ENCODE data around the gene CTBP1. TPM values are rescaled to one million over a fixed set of nuclear protein-coding genes. Genes with fewer than 3 reads are reported as not detected.
A peak's percentile ranks its signal among the peaks of the same experiment; 100 is the strongest.

The CTBP1 gene
- total and polyA plus RNA-seq, 2 donors (not counting 1 experiment from before 2014, with no cell fraction given), result 212 to 343 TPM

GRCh38 chr4:1294424-1294823 is 45.5 kb upstream of the CTBP1 start:
- TF ChIP-seq EZH2 (IDR thresholded peaks at IDR 0.05; ENCODE audit: borderline replicate concordance, insufficient read depth, low read depth, low read length, poor library complexity, severe bottlenecking) (no peak), CTCF (IDR thresholded peaks at IDR 0.05) (no peak)
- 90% methylated on average over 6 of the region's 14 CpGs for WGBS (ENCODE audit: insufficient coverage)
- no peaks in the 10 kb centered on the region for H3K9me3 ChIP-seq (ENCODE audit: control extremely low read depth in 1 of 3, control insufficient read depth in 2 of 3, insufficient read depth in 1 of 3, low read length in 2 of 3)

GRCh38 chr4:1293991-1294390 is 45.1 kb upstream of the CTBP1 start:
- 85% methylated on average over 10 of the region's 15 CpGs for WGBS (ENCODE audit: insufficient coverage)
- H3K4me3 Mint-ChIP-seq, result peak overlapping the region; percentile 10
- peak overlapping the region; percentile 9 for H3K4me2 ChIP-seq (replicated peaks; ENCODE audit: low read depth, low read length, poor library complexity, severe bottlenecking)

More at GRCh38 chr4:1294424-1294823, 45.5 kb upstream of the CTBP1 start:
- ChIA-PET CTCF (no interaction called here), POLR2A (no interaction called here)
- Histone ChIP-seq H3K9ac (ENCODE audit: low read length) (no peak overlapping the region), H3K27me3 (replicated peaks in 1 of 4; ENCODE audit: control extremely low read depth in 1 of 4, control insufficient read depth in 3 of 4, insufficient read depth in 4 of 4, low read length in 3 of 4) (no peaks in the 10 kb centered on the region), H3K4me3 (ENCODE audit: control extremely low read depth in 1 of 5, extremely low read depth in 1 of 5, insufficient read depth in 1 of 5, low read depth in 2 of 5, low read length in 4 of 5) (no peak overlapping the region), H2AFZ (ENCODE audit: insufficient read depth, low read depth, low read length, poor library complexity, severe bottlenecking) (no peak overlapping the region), H3K79me2 (ENCODE audit: control insufficient read depth, insufficient read depth, low read length) (peaks cover 93% of the 10 kb centered on the region), H4K20me1 (ENCODE audit: control insufficient read depth, insufficient read depth, low read length, poor library complexity, severe bottlenecking) (peaks cover 83% of the 10 kb centered on the region), H3K4me1 (ENCODE audit: control insufficient read depth in 2 of 2, insufficient read depth in 2 of 2, low read length in 2 of 2) (peaks cover 27 to 35% of the 10 kb centered on the region in 2 donors), H3K36me3 (replicated peaks in 1 of 2; ENCODE audit: control extremely low read depth in 1 of 2, control insufficient read depth in 1 of 2, extremely low read depth in 1 of 2, insufficient read depth in 2 of 2, low read length in 1 of 2) (peaks cover 0 to 27% of the 10 kb centered on the region in 2 experiments), H3K27ac (ENCODE audit: low read length in 2 of 2) (peak overlapping the region in 1 of 2 donors; percentile 21), H3K4me2 (replicated peaks; ENCODE audit: low read depth, low read length, poor library complexity, severe bottlenecking) (peak overlapping the region; percentile 9)
- no peaks in the 10 kb centered on the region for H3K27me3 Mint-ChIP-seq
- H3K9me3 Mint-ChIP-seq (ENCODE audit: insufficient read depth), result no peaks in the 10 kb centered on the region
- H3K4me1 Mint-ChIP-seq, result peaks cover 61% of the 10 kb centered on the region
- ATAC-seq (ENCODE audit: low read depth), result no peak
- H3K4me3 Mint-ChIP-seq, result no peak overlapping the region
- intact Hi-C loops (cut with micrococcal nuclease), result no loop called here
- no peak for DNase-seq
- no peak overlapping the region for H3K27ac Mint-ChIP-seq

More at GRCh38 chr4:1293991-1294390, 45.1 kb upstream of the CTBP1 start:
- DNase-seq (no peak), ATAC-seq (ENCODE audit: low read depth) (no peak)
- ChIA-PET CTCF (no interaction called here), POLR2A (no interaction called here)
- intact Hi-C loops (cut with micrococcal nuclease), result no loop called here
- Histone ChIP-seq H3K79me2 (ENCODE audit: control insufficient read depth, insufficient read depth, low read length) (peaks cover 89% of the 10 kb centered on the region), H4K20me1 (ENCODE audit: control insufficient read depth, insufficient read depth, low read length, poor library complexity, severe bottlenecking) (peaks cover 79% of the 10 kb centered on the region), H2AFZ (ENCODE audit: insufficient read depth, low read depth, low read length, poor library complexity, severe bottlenecking) (no peak overlapping the region), H3K27me3 (replicated peaks in 1 of 4; ENCODE audit: control extremely low read depth in 1 of 4, control insufficient read depth in 3 of 4, insufficient read depth in 4 of 4, low read length in 3 of 4) (no peaks in the 10 kb centered on the region), H3K9ac (ENCODE audit: low read length) (no peak overlapping the region), H3K4me3 (ENCODE audit: control extremely low read depth in 1 of 5, extremely low read depth in 1 of 5, insufficient read depth in 1 of 5, low read depth in 2 of 5, low read length in 4 of 5) (no peak overlapping the region), H3K9me3 (ENCODE audit: control extremely low read depth in 1 of 3, control insufficient read depth in 2 of 3, insufficient read depth in 1 of 3, low read length in 2 of 3) (no peaks in the 10 kb centered on the region), H3K27ac (ENCODE audit: low read length in 2 of 2) (peak overlapping the region in 1 of 2 donors; percentile 21), H3K36me3 (replicated peaks in 1 of 2; ENCODE audit: control extremely low read depth in 1 of 2, control insufficient read depth in 1 of 2, extremely low read depth in 1 of 2, insufficient read depth in 2 of 2, low read length in 1 of 2) (peaks cover 0 to 23% of the 10 kb centered on the region in 2 experiments), H3K4me1 (ENCODE audit: control insufficient read depth in 2 of 2, insufficient read depth in 2 of 2, low read length in 2 of 2) (peaks cover 29 to 39% of the 10 kb centered on the region in 2 donors)
- TF ChIP-seq CTCF (IDR thresholded peaks at IDR 0.05) (no peak), EZH2 (IDR thresholded peaks at IDR 0.05; ENCODE audit: borderline replicate concordance, insufficient read depth, low read depth, low read length, poor library complexity, severe bottlenecking) (no peak)
- Mint-ChIP-seq H3K27ac (no peak overlapping the region), H3K9me3 (ENCODE audit: insufficient read depth) (no peaks in the 10 kb centered on the region), H3K27me3 (no peaks in the 10 kb centered on the region), H3K4me1 (peaks cover 58% of the 10 kb centered on the region)
